HEK293 (cell line): Measurements from ENCODE around the gene AFG1L.

Source experiments
- CTCF ChIA-PET: fragments of 350-600 bp; formaldehyde crosslinking; extraction: SDS; loops from one replicate; lab custom pipeline; 2021; ENCODE audit warnings: antibody characterized with exemption; lab: Yijun Ruan, JAX
- POLR2A ChIA-PET: fragments of 300-600 bp; formaldehyde crosslinking; extraction: SDS; loops from one replicate; lab custom pipeline; 2020; ENCODE audit warnings: antibody characterized with exemption, inconsistent platforms; lab: Yijun Ruan, JAX
- H3K27ac ChIP-seq: fragments of 200-500 bp; sonication (Bioruptor generic); 2 replicates; pipeline ENCODE4 v1.5.1; 2014; ENCODE audit warnings: low read depth, low read length, control low read depth, inconsistent platforms; ENCODE audit errors: extremely low read depth
- H3K36me3 ChIP-seq, 2 experiments: fragments of 200-500 bp in 1 of 2; sonication (Bioruptor generic) in 1 of 2; 1 replicate in 1 of 2; 2 replicates in 1 of 2; pipeline ENCODE4 v1.5.1; 2014 to 2017; ENCODE audit warnings: inconsistent platforms in 2 of 2, low read length in 2 of 2; ENCODE audit not compliant: control insufficient read depth in 2 of 2, insufficient read depth in 1 of 2
- H3K4me1 ChIP-seq: fragments of 200-500 bp; sonication (Bioruptor generic); 2 replicates; pipeline ENCODE4 v1.5.1; 2014; ENCODE audit warnings: mild to moderate bottlenecking, low read length, inconsistent platforms; ENCODE audit not compliant: control insufficient read depth, insufficient read depth
- H3K4me3 ChIP-seq: 2 replicates; pipeline ENCODE4 v1.5.1; 2011; ENCODE audit warnings: low read depth, mild to moderate bottlenecking, control low read depth, low read length, moderate library complexity
- H3K9me3 ChIP-seq: fragments of 200-500 bp; sonication (Bioruptor generic); 2 replicates; pipeline ENCODE4 v1.5.1; 2014; ENCODE audit warnings: low read depth, low read length, inconsistent platforms; ENCODE audit not compliant: control insufficient read depth, insufficient read depth
- BCL11A ChIP-seq: fragments of 450-650 bp; formaldehyde crosslinking; IDR thresholded peaks from 2 replicates; pipeline ENCODE4 v1.5.1; 2016; ENCODE audit warnings: low read depth, missing biosample characterization, missing genetic modification characterization
- EGR2 ChIP-seq: fragments of 450-650 bp; formaldehyde crosslinking; IDR thresholded peaks from 2 replicates; pipeline ENCODE4 v1.5.1; 2016; ENCODE audit warnings: low read depth, missing biosample characterization, missing genetic modification characterization
- GLI2 ChIP-seq: fragments of 450-650 bp; formaldehyde crosslinking; IDR thresholded peaks from 2 replicates; pipeline ENCODE4; 2017; ENCODE audit warnings: missing biosample characterization, missing genetic modification characterization, low read depth, borderline replicate concordance
- IKZF3 ChIP-seq: fragments of 450-650 bp; IDR thresholded peaks from 2 replicates; pipeline ENCODE4 v1.5.0; 2018; ENCODE audit warnings: missing biosample characterization, mild to moderate bottlenecking, missing genetic modification characterization, moderate library complexity
- KLF1 ChIP-seq: fragments of 450-650 bp; formaldehyde crosslinking; IDR thresholded peaks from 2 replicates; pipeline ENCODE4 v1.5.1; 2016; ENCODE audit warnings: missing biosample characterization, missing genetic modification characterization
- MZF1 ChIP-seq: fragments of 450-650 bp; formaldehyde crosslinking; IDR thresholded peaks from 2 replicates; pipeline ENCODE4 v1.5.1; 2017; ENCODE audit warnings: missing biosample characterization, missing genetic modification characterization, borderline replicate concordance
- YY1 ChIP-seq: fragments of 450-650 bp; formaldehyde crosslinking; IDR thresholded peaks from 2 replicates; pipeline ENCODE4 v1.5.1; 2018; ENCODE audit warnings: missing biosample characterization, missing genetic modification characterization
- ZBTB1 ChIP-seq: fragments of 450-650 bp; formaldehyde crosslinking; IDR thresholded peaks from 2 replicates; pipeline ENCODE4 v1.5.1; 2016; ENCODE audit warnings: missing biosample characterization, missing genetic modification characterization
- ZEB2 ChIP-seq: fragments of 450-650 bp; formaldehyde crosslinking; IDR thresholded peaks from 2 replicates; pipeline ENCODE4 v1.5.1; 2016; ENCODE audit warnings: missing biosample characterization, missing genetic modification characterization
- ZNF174 ChIP-seq: fragments of 450-650 bp; formaldehyde crosslinking; IDR thresholded peaks from 2 replicates; pipeline ENCODE4 v1.5.0; 2017; ENCODE audit warnings: missing biosample characterization, mild to moderate bottlenecking, missing genetic modification characterization
- ZNF184 ChIP-seq: fragments of 450-650 bp; IDR thresholded peaks from 2 replicates; pipeline ENCODE4 v1.5.1; 2018; ENCODE audit warnings: missing biosample characterization, mild to moderate bottlenecking, missing genetic modification characterization
- ZNF214 ChIP-seq: fragments of 450-650 bp; formaldehyde crosslinking; IDR thresholded peaks from 2 replicates; pipeline ENCODE4 v1.5.1; 2017; ENCODE audit warnings: missing biosample characterization, mild to moderate bottlenecking, missing genetic modification characterization, borderline replicate concordance
- ZNF416 ChIP-seq: fragments of 450-650 bp; formaldehyde crosslinking; IDR thresholded peaks from 2 replicates; pipeline ENCODE4 v1.5.1; 2016; ENCODE audit warnings: missing biosample characterization, missing genetic modification characterization
- ZNF426 ChIP-seq: fragments of 450-650 bp; formaldehyde crosslinking; IDR thresholded peaks from 2 replicates; pipeline ENCODE4 v1.5.1; 2017; ENCODE audit warnings: missing biosample characterization, missing genetic modification characterization, mild to moderate bottlenecking, inconsistent platforms, moderate library complexity
- ZNF529 ChIP-seq: fragments of 450-650 bp; formaldehyde crosslinking; IDR thresholded peaks from 2 replicates; pipeline ENCODE4 v1.5.1; 2017; ENCODE audit warnings: missing genetic modification characterization, missing biosample characterization; ENCODE audit not compliant: insufficient replicate concordance
- ZNF600 ChIP-seq: fragments of 450-650 bp; formaldehyde crosslinking; IDR thresholded peaks from 2 replicates; pipeline ENCODE4 v1.5.1; 2016; ENCODE audit warnings: missing biosample characterization, missing genetic modification characterization
- ZNF664 ChIP-seq: fragments of 450-650 bp; formaldehyde crosslinking; IDR thresholded peaks from 2 replicates; pipeline ENCODE4 v1.5.1; 2016; ENCODE audit warnings: missing biosample characterization, missing genetic modification characterization
- ZNF701 ChIP-seq: fragments of 450-650 bp; formaldehyde crosslinking; IDR thresholded peaks from 2 replicates; pipeline ENCODE4 v1.5.1; 2016; ENCODE audit warnings: missing biosample characterization, missing genetic modification characterization
- ZNF837 ChIP-seq: fragments of 450-650 bp; formaldehyde crosslinking; IDR thresholded peaks from 2 replicates; pipeline ENCODE4 v1.5.1; 2016; ENCODE audit warnings: missing biosample characterization, missing genetic modification characterization
- TF ChIP-seq, protein P1 (sequence below): fragments of 450-650 bp; formaldehyde crosslinking; conservative IDR thresholded peaks from 2 replicates; pipeline ENCODE4 v1.5.1; 2016; ENCODE audit warnings: low read depth, missing biosample characterization, missing genetic modification characterization
- TF ChIP-seq, protein P2 (sequence below): fragments of 450-650 bp; formaldehyde crosslinking; IDR thresholded peaks from 2 replicates; pipeline ENCODE4 v1.5.1; 2016; ENCODE audit warnings: missing biosample characterization, missing genetic modification characterization
- TF ChIP-seq, protein P3 (sequence below): sonication (generic); formaldehyde crosslinking; IDR thresholded peaks from 2 replicates; pipeline ENCODE4 v1.8.1; 2022; ENCODE audit warnings: mild to moderate bottlenecking, moderate library complexity, missing genetic modification reagents
- TF ChIP-seq, protein P4 (sequence below): fragments of 450-650 bp; formaldehyde crosslinking; IDR thresholded peaks from 2 replicates; pipeline ENCODE4 v1.5.1; 2016; ENCODE audit warnings: missing biosample characterization, missing genetic modification characterization
- TF ChIP-seq, protein P5 (sequence below): fragments of 450-650 bp; formaldehyde crosslinking; IDR thresholded peaks from 2 replicates; pipeline ENCODE4 v1.5.1; 2016; ENCODE audit warnings: missing biosample characterization, missing genetic modification characterization, low read depth

AFG1L gene

DNA sequence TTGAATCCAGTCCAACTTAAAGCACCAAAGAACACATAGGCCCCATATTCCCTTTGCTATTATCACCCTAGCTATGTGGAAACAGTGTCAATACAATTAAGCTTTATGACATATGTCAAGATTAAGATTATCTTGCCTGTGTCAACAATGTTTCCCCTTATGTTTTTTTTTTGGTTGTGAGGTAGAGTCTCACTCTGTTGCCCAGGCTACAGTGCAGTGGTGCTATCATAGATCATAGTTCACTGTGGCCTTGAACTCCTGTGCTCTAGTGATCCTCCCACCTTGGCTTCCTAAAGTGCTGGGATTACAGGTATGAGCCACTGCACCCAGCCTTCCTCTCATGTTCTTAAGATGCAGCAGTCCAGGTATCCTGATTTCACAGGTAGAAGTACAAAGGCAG lies 17.8 kb downstream of the AFG1L start (continued):
- TF ChIP-seq, protein P1, sequence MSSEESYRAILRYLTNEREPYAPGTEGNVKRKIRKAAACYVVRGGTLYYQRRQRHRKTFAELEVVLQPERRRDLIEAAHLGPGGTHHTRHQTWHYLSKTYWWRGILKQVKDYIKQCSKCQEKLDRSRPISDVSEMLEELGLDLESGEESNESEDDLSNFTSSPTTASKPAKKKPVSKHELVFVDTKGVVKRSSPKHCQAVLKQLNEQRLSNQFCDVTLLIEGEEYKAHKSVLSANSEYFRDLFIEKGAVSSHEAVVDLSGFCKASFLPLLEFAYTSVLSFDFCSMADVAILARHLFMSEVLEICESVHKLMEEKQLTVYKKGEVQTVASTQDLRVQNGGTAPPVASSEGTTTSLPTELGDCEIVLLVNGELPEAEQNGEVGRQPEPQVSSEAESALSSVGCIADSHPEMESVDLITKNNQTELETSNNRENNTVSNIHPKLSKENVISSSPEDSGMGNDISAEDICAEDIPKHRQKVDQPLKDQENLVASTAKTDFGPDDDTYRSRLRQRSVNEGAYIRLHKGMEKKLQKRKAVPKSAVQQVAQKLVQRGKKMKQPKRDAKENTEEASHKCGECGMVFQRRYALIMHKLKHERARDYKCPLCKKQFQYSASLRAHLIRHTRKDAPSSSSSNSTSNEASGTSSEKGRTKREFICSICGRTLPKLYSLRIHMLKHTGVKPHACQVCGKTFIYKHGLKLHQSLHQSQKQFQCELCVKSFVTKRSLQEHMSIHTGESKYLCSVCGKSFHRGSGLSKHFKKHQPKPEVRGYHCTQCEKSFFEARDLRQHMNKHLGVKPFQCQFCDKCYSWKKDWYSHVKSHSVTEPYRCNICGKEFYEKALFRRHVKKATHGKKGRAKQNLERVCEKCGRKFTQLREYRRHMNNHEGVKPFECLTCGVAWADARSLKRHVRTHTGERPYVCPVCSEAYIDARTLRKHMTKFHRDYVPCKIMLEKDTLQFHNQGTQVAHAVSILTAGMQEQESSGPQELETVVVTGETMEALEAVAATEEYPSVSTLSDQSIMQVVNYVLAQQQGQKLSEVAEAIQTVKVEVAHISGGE: no peak

DNA sequence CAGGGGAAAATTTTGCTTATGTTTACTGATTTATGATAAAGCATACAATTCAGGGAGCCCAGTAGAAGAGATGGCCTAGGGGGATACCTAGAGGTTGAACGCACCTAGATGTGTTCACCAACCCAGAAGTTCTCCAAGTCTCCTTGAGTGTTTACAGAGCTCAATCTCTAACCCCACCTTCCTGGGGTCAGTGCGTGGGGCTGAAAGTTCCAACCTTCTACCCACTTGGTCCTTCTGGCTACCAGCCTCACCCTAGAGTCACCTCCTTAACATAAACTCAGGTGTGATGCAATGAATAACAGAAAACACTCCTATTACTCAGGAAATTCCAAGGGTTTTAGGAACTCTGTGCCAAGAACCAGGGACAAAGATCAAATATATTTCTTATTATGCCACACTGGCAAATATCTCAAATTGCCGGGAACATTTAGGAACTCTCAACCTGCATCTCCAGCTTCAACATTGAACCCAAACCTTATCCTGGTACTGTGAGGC lies 26.4 kb downstream of the AFG1L start:
- no peak overlapping the region for H3K4me3 ChIP-seq
- no peak overlapping the region for H3K27ac ChIP-seq
- H3K9me3 ChIP-seq: no peaks in the 10 kb centered on the region
- TF ChIP-seq ZNF174 (tag by site-specific recombination) (no peak), YY1 (tag by site-specific recombination) (no peak), IKZF3 (tag by site-specific recombination) (no peak), ZNF701 (tag by site-specific recombination) (no peak), ZBTB1 (tag by site-specific recombination) (no peak), ZNF416 (tag by site-specific recombination) (no peak), ZNF184 (tag by site-specific recombination) (no peak), ZNF837 (tag by site-specific recombination) (no peak), ZNF600 (tag by site-specific recombination) (no peak), ZNF426 (tag by site-specific recombination) (no peak), MZF1 (tag by site-specific recombination) (no peak), ZNF664 (tag by site-specific recombination) (no peak), ZEB2 (tag by site-specific recombination) (no peak), KLF1 (tag by site-specific recombination) (no peak)
- TF ChIP-seq, protein P2, sequence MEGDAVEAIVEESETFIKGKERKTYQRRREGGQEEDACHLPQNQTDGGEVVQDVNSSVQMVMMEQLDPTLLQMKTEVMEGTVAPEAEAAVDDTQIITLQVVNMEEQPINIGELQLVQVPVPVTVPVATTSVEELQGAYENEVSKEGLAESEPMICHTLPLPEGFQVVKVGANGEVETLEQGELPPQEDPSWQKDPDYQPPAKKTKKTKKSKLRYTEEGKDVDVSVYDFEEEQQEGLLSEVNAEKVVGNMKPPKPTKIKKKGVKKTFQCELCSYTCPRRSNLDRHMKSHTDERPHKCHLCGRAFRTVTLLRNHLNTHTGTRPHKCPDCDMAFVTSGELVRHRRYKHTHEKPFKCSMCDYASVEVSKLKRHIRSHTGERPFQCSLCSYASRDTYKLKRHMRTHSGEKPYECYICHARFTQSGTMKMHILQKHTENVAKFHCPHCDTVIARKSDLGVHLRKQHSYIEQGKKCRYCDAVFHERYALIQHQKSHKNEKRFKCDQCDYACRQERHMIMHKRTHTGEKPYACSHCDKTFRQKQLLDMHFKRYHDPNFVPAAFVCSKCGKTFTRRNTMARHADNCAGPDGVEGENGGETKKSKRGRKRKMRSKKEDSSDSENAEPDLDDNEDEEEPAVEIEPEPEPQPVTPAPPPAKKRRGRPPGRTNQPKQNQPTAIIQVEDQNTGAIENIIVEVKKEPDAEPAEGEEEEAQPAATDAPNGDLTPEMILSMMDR (tag by site-specific recombination): no peak
- TF ChIP-seq, protein P3, sequence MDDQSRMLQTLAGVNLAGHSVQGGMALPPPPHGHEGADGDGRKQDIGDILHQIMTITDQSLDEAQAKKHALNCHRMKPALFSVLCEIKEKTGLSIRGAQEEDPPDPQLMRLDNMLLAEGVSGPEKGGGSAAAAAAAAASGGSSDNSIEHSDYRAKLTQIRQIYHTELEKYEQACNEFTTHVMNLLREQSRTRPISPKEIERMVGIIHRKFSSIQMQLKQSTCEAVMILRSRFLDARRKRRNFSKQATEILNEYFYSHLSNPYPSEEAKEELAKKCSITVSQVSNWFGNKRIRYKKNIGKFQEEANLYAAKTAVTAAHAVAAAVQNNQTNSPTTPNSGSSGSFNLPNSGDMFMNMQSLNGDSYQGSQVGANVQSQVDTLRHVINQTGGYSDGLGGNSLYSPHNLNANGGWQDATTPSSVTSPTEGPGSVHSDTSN (CRISPR knock-in tag): no peak
- CTCF ChIA-PET: no interaction called here
- no peaks in the 10 kb centered on the region for H3K4me1 ChIP-seq
- POLR2A ChIA-PET: no interaction called here
- H3K36me3 ChIP-seq: peaks cover 0 to 22% of the 10 kb centered on the region in 2 experiments; a peak in 2 of 3 replicates

DNA sequence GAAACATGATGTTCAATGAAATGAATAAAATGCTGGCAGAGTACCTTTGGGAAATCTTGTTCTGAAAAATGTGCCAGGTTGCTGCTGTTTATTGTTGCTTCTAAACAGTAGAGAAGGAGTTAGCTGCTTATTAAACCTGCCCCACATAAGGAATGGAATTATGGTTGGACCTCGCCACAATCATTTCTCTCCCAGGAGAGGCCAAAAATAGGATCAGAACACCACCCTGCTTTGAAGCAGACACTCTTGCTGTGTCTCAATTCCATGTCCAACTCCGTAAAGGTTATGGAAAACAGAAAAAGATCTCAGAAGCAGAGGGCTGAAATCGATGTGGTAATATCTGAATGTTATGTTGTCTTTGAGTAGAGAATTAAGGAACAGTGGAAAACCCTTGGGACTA lies 27.9 kb downstream of the AFG1L start:
- Histone ChIP-seq H3K9me3 (no peaks in the 10 kb centered on the region), H3K4me1 (no peaks in the 10 kb centered on the region), H3K4me3 (no peak overlapping the region), H3K27ac (no peak overlapping the region), H3K36me3 (peaks cover 0 to 31% of the 10 kb centered on the region in 2 experiments; a peak in 2 of 3 replicates)
- ChIA-PET CTCF (no interaction called here), POLR2A (no interaction called here)
- TF ChIP-seq ZNF529 (tag by site-specific recombination) (no peak), GLI2 (tag by site-specific recombination) (no peak), ZNF214 (tag by site-specific recombination) (no peak), BCL11A (tag by site-specific recombination) (no peak), EGR2 (tag by site-specific recombination) (no peak)
- TF ChIP-seq, protein P3 (CRISPR knock-in tag): no peak
- TF ChIP-seq, protein P4, sequence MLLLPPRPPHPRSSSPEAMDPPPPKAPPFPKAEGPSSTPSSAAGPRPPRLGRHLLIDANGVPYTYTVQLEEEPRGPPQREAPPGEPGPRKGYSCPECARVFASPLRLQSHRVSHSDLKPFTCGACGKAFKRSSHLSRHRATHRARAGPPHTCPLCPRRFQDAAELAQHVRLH: no peak
- TF ChIP-seq, protein P5, sequence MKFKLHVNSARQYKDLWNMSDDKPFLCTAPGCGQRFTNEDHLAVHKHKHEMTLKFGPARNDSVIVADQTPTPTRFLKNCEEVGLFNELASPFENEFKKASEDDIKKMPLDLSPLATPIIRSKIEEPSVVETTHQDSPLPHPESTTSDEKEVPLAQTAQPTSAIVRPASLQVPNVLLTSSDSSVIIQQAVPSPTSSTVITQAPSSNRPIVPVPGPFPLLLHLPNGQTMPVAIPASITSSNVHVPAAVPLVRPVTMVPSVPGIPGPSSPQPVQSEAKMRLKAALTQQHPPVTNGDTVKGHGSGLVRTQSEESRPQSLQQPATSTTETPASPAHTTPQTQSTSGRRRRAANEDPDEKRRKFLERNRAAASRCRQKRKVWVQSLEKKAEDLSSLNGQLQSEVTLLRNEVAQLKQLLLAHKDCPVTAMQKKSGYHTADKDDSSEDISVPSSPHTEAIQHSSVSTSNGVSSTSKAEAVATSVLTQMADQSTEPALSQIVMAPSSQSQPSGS (tag by site-specific recombination): no peak
